HG03469 (cell line): ENCODE results near the gene RXFP2.
A peak's percentile ranks its signal among the peaks of the same experiment; 100 is the strongest.

Experiments
- ATAC-seq: cut with Tn5 transposase; IDR thresholded peaks from one replicate; pipeline ENCODE4 v1.9.1; 2021; ENCODE audit warnings: mild to moderate bottlenecking, moderate library complexity, moderate number of reproducible peaks; ENCODE audit not compliant: unreplicated experiment

The RXFP2 gene

GRCh38 chr13:31824705-31825517, 85.6 kb downstream of the RXFP2 start:
- ATAC-seq: no peak

GRCh38 chr13:31826521-31826920, 87.2 kb downstream of the RXFP2 start:
- no peak for ATAC-seq

GRCh38 chr13:31827707-31828106, 88.4 kb downstream of the RXFP2 start:
- no peak for ATAC-seq

- no peak for ATAC-seq
These were observed 96.6 kb downstream of the RXFP2 start for GRCh38 chr13:31835932-31836331.

GRCh38 chr13:31843044-31843443, 103.7 kb downstream of the RXFP2 start:
- ATAC-seq: no peak

GRCh38 chr13:31846182-31846938, 107.0 kb downstream of the RXFP2 start:
- ATAC-seq: peak; percentile 94

- ATAC-seq: no peak
These were observed 107.8 kb downstream of the RXFP2 start for GRCh38 chr13:31846961-31847752.

GRCh38 chr13:31848621-31849020, 109.3 kb downstream of the RXFP2 start:
- ATAC-seq: no peak

- ATAC-seq: no peak
These were observed 109.9 kb downstream of the RXFP2 start for GRCh38 chr13:31849206-31849605.

GRCh38 chr13:31850041-31850555, 110.8 kb downstream of the RXFP2 start:
- no peak for ATAC-seq

- ATAC-seq: no peak
These were observed 111.9 kb downstream of the RXFP2 start for GRCh38 chr13:31851216-31851615.
